WTC11 (cell line): ENCODE measurements around the gene RNF39. TPM values are rescaled to one million over a fixed set of nuclear protein-coding genes. Genes with fewer than 3 reads are reported as not detected.

ENCODE experiments used
- ATAC-seq: fragments of 200-7000 bp; cut with Tn5 transposase; 2 replicates; pipeline ENCODE4 v1.10.0; 2021; ENCODE audit warnings: mild to moderate bottlenecking, moderate library complexity
- CTCF ChIA-PET: fragments of 300-600 bp; sonication (Branson Sonifier 250); formaldehyde crosslinking; loops from one replicate; lab custom pipeline; 2021; ENCODE audit warnings: antibody characterized with exemption; lab: Charles Lee
- POLR2A ChIA-PET: fragments of 350-600 bp; sonication (Branson Sonifier 250); formaldehyde crosslinking; loops from one replicate; lab custom pipeline; 2021; ENCODE audit warnings: antibody characterized with exemption; lab: Charles Lee
- DNase-seq: peaks from one replicate; pipeline ENCODE4 v3.0.0; 2021; ENCODE audit warnings: low spot score
- H3K27ac Mint-ChIP-seq: 2 replicates; pipeline ENCODE4 v1.8.0; 2021; ENCODE audit warnings: mixed read lengths
- H3K27me3 Mint-ChIP-seq: 2 replicates; pipeline ENCODE4 v1.8.0; 2021; ENCODE audit warnings: low read depth, mild to moderate bottlenecking, moderate library complexity, mixed read lengths
- H3K36me3 Mint-ChIP-seq: 2 replicates; pipeline ENCODE4 v1.8.0; 2021; ENCODE audit warnings: mixed read lengths
- H3K4me1 Mint-ChIP-seq: 2 replicates; pipeline ENCODE4 v1.8.0; 2022; ENCODE audit warnings: mixed read lengths
- H3K4me3 Mint-ChIP-seq: 2 replicates; pipeline ENCODE4 v1.8.0; 2021; ENCODE audit warnings: mild to moderate bottlenecking, moderate library complexity, mixed read lengths
- H3K9me3 Mint-ChIP-seq: 2 replicates; pipeline ENCODE4 v1.8.0; 2021; ENCODE audit warnings: mixed read lengths
- AR ChIP-seq: fragments of 250-450 bp; sonication (Bioruptor Pico); IDR thresholded peaks from 2 replicates; pipeline ENCODE4 v1.9.0; 2021; ENCODE audit warnings: mild to moderate bottlenecking
- ATF6 ChIP-seq: sonication (generic); formaldehyde crosslinking; IDR thresholded peaks from 2 replicates; pipeline ENCODE4 v1.8.1; 2023; ENCODE audit warnings: mild to moderate bottlenecking, missing genetic modification reagents
- FOXP1 ChIP-seq: sonication (generic); formaldehyde crosslinking; IDR thresholded peaks from 2 replicates; pipeline ENCODE4 v1.8.0; 2022; ENCODE audit warnings: missing genetic modification reagents, mild to moderate bottlenecking, moderate library complexity, borderline replicate concordance
- GTF2I ChIP-seq: fragments of 250-450 bp; sonication (Bioruptor Pico); conservative IDR thresholded peaks from 2 replicates; pipeline ENCODE4 v1.4.0; 2021; ENCODE audit warnings: mild to moderate bottlenecking
- NFYB ChIP-seq: sonication (generic); formaldehyde crosslinking; conservative IDR thresholded peaks from 2 replicates; pipeline ENCODE4 v1.8.0; 2022; ENCODE audit warnings: low read depth, missing genetic modification reagents
- PREB ChIP-seq: sonication (generic); formaldehyde crosslinking; IDR thresholded peaks from 2 replicates; pipeline ENCODE4 v1.8.1; 2022; ENCODE audit warnings: mild to moderate bottlenecking, missing genetic modification reagents, moderate library complexity, borderline replicate concordance
- RORB ChIP-seq: fragments of 250-450 bp; sonication (Bioruptor Pico); IDR thresholded peaks from 2 replicates; pipeline ENCODE4 v1.9.0; 2021; ENCODE audit warnings: mild to moderate bottlenecking
- TEAD4 ChIP-seq: sonication (generic); formaldehyde crosslinking; IDR thresholded peaks from 2 replicates; pipeline ENCODE4 v1.8.0; 2022; ENCODE audit warnings: mild to moderate bottlenecking, missing genetic modification reagents
- ZNF263 ChIP-seq: sonication (generic); formaldehyde crosslinking; IDR thresholded peaks from 2 replicates; pipeline ENCODE4 v1.8.1; 2022; ENCODE audit warnings: low read depth, mild to moderate bottlenecking, moderate library complexity, missing genetic modification reagents
- ZSCAN18 ChIP-seq: fragments of 250-450 bp; sonication (Bioruptor Pico); IDR thresholded peaks from 2 replicates; pipeline ENCODE4 v2.1.2; 2022; ENCODE audit warnings: mild to moderate bottlenecking, moderate library complexity
- total RNA-seq: library from RNA; stranded (reverse); gene quantifications from 3 replicates; pipeline ENCODE4 v1.2.3, GENCODE V29; 2021
- TF ChIP-seq, protein P1 (sequence below): sonication (generic); formaldehyde crosslinking; IDR thresholded peaks from 2 replicates; pipeline ENCODE4 v1.8.0; 2023; ENCODE audit warnings: mild to moderate bottlenecking, missing genetic modification reagents
- TF ChIP-seq, protein P2 (sequence below): sonication (generic); formaldehyde crosslinking; IDR thresholded peaks from 2 replicates; pipeline ENCODE4 v1.8.0; 2022; ENCODE audit warnings: missing genetic modification reagents
- TF ChIP-seq, protein P3 (sequence below): sonication (generic); formaldehyde crosslinking; IDR thresholded peaks from 2 replicates; pipeline ENCODE4 v1.8.1; 2022; ENCODE audit warnings: missing genetic modification reagents, borderline replicate concordance
- TF ChIP-seq, protein P4 (sequence below): sonication (generic); formaldehyde crosslinking; IDR thresholded peaks from 2 replicates; pipeline ENCODE4 v1.8.0; 2022; ENCODE audit warnings: mild to moderate bottlenecking, missing genetic modification reagents
- TF ChIP-seq, protein P5 (sequence below): sonication (generic); formaldehyde crosslinking; IDR thresholded peaks from 2 replicates; pipeline ENCODE4 v1.8.1; 2023; ENCODE audit warnings: mild to moderate bottlenecking, missing genetic modification reagents, moderate library complexity

The RNF39 gene
- total RNA-seq, 1 experiment from 2014 or later, result 5.1 TPM

- no peak for TF ChIP-seq ATF6 (CRISPR knock-in tag)
- no peak for TF ChIP-seq PREB (CRISPR knock-in tag)
- TF ChIP-seq, protein P1, sequence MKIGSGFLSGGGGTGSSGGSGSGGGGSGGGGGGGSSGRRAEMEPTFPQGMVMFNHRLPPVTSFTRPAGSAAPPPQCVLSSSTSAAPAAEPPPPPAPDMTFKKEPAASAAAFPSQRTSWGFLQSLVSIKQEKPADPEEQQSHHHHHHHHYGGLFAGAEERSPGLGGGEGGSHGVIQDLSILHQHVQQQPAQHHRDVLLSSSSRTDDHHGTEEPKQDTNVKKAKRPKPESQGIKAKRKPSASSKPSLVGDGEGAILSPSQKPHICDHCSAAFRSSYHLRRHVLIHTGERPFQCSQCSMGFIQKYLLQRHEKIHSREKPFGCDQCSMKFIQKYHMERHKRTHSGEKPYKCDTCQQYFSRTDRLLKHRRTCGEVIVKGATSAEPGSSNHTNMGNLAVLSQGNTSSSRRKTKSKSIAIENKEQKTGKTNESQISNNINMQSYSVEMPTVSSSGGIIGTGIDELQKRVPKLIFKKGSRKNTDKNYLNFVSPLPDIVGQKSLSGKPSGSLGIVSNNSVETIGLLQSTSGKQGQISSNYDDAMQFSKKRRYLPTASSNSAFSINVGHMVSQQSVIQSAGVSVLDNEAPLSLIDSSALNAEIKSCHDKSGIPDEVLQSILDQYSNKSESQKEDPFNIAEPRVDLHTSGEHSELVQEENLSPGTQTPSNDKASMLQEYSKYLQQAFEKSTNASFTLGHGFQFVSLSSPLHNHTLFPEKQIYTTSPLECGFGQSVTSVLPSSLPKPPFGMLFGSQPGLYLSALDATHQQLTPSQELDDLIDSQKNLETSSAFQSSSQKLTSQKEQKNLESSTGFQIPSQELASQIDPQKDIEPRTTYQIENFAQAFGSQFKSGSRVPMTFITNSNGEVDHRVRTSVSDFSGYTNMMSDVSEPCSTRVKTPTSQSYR (CRISPR knock-in tag), result no peak
- TF ChIP-seq, all 79 proteins: peak for 0
Measured at GRCh38 chr6:30053682-30054081, 21.9 kb downstream of the RNF39 start (continued).

- H3K4me3 Mint-ChIP-seq, result no peak overlapping the region
- no peaks in the 10 kb centered on the region for H3K27me3 Mint-ChIP-seq
- no peaks in the 10 kb centered on the region for H3K36me3 Mint-ChIP-seq
- H3K9me3 Mint-ChIP-seq, result no peaks in the 10 kb centered on the region
- DNase-seq (no peak), ATAC-seq (no peak)
- ChIA-PET POLR2A (no interaction called here), CTCF (no interaction called here)
- no peaks in the 10 kb centered on the region for H3K4me1 Mint-ChIP-seq
- H3K27ac Mint-ChIP-seq, result no peak overlapping the region
- no peak for TF ChIP-seq TEAD4 (CRISPR knock-in tag)
- TF ChIP-seq, protein P2, sequence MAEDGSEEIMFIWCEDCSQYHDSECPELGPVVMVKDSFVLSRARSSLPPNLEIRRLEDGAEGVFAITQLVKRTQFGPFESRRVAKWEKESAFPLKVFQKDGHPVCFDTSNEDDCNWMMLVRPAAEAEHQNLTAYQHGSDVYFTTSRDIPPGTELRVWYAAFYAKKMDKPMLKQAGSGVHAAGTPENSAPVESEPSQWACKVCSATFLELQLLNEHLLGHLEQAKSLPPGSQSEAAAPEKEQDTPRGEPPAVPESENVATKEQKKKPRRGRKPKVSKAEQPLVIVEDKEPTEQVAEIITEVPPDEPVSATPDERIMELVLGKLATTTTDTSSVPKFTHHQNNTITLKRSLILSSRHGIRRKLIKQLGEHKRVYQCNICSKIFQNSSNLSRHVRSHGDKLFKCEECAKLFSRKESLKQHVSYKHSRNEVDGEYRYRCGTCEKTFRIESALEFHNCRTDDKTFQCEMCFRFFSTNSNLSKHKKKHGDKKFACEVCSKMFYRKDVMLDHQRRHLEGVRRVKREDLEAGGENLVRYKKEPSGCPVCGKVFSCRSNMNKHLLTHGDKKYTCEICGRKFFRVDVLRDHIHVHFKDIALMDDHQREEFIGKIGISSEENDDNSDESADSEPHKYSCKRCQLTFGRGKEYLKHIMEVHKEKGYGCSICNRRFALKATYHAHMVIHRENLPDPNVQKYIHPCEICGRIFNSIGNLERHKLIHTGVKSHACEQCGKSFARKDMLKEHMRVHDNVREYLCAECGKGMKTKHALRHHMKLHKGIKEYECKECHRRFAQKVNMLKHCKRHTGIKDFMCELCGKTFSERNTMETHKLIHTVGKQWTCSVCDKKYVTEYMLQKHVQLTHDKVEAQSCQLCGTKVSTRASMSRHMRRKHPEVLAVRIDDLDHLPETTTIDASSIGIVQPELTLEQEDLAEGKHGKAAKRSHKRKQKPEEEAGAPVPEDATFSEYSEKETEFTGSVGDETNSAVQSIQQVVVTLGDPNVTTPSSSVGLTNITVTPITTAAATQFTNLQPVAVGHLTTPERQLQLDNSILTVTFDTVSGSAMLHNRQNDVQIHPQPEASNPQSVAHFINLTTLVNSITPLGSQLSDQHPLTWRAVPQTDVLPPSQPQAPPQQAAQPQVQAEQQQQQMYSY (CRISPR knock-in tag), result no peak
- TF ChIP-seq RORB (CRISPR knock-in tag), result no peak
- TF ChIP-seq FOXP1 (CRISPR knock-in tag), result no peak
- no peak for TF ChIP-seq ZSCAN18 (CRISPR knock-in tag)
- TF ChIP-seq GTF2I (CRISPR knock-in tag), result no peak
- no peak for TF ChIP-seq PREB (CRISPR knock-in tag)
- no peak for TF ChIP-seq ZNF263
- TF ChIP-seq, protein P3, sequence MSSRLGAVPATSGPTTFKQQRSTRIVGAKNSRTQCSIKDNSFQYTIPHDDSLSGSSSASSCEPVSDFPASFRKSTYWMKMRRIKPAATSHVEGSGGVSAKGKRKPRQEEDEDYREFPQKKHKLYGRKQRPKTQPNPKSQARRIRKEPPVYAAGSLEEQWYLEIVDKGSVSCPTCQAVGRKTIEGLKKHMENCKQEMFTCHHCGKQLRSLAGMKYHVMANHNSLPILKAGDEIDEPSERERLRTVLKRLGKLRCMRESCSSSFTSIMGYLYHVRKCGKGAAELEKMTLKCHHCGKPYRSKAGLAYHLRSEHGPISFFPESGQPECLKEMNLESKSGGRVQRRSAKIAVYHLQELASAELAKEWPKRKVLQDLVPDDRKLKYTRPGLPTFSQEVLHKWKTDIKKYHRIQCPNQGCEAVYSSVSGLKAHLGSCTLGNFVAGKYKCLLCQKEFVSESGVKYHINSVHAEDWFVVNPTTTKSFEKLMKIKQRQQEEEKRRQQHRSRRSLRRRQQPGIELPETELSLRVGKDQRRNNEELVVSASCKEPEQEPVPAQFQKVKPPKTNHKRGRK (CRISPR knock-in tag), result no peak
- no peak for TF ChIP-seq NFYB (CRISPR knock-in tag)
- TF ChIP-seq, protein P4, sequence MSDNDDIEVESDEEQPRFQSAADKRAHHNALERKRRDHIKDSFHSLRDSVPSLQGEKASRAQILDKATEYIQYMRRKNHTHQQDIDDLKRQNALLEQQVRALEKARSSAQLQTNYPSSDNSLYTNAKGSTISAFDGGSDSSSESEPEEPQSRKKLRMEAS (CRISPR knock-in tag), result no peak
- TF ChIP-seq, protein P5, sequence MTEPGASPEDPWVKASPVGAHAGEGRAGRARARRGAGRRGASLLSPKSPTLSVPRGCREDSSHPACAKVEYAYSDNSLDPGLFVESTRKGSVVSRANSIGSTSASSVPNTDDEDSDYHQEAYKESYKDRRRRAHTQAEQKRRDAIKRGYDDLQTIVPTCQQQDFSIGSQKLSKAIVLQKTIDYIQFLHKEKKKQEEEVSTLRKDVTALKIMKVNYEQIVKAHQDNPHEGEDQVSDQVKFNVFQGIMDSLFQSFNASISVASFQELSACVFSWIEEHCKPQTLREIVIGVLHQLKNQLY (CRISPR knock-in tag), result no peak
- no peak for TF ChIP-seq AR
Measured at GRCh38 chr6:30047220-30047619, 28.3 kb downstream of the RNF39 start.
